HG03460 (cell line): ENCODE measurements around the gene WDR82.
A peak's percentile ranks its signal among the peaks of the same experiment; 100 is the strongest.

Experiments
- ATAC-seq: cut with Tn5 transposase; IDR thresholded peaks from one replicate; pipeline ENCODE4 v1.9.1; 2021; ENCODE audit not compliant: unreplicated experiment

WDR82 gene

GRCh38 chr3:52259448-52259847, 19.0 kb downstream of the WDR82 start:
- ATAC-seq: no peak

- ATAC-seq: no peak
Observed at GRCh38 chr3:52259035-52259434, 19.4 kb downstream of the WDR82 start.

GRCh38 chr3:52257911-52258310, 20.5 kb downstream of the WDR82 start:
- ATAC-seq: no peak

- ATAC-seq: no peak
Observed at GRCh38 chr3:52256622-52257021, 21.8 kb downstream of the WDR82 start.

- no peak for ATAC-seq
Observed at GRCh38 chr3:52256159-52256558, 22.3 kb downstream of the WDR82 start.

- no peak for ATAC-seq
Observed at GRCh38 chr3:52254608-52255007, 23.8 kb downstream of the WDR82 start.

GRCh38 chr3:52253314-52254304, 24.8 kb downstream of the WDR82 start:
- peak; percentile 92 for ATAC-seq

GRCh38 chr3:52250122-52250521, 28.3 kb downstream of the WDR82 start:
- ATAC-seq: no peak

GRCh38 chr3:52249683-52250082, 28.8 kb downstream of the WDR82 start:
- no peak for ATAC-seq

GRCh38 chr3:52248816-52249547, 29.5 kb downstream of the WDR82 start:
- no peak for ATAC-seq

- no peak for ATAC-seq
Observed at GRCh38 chr3:52248165-52248541, 30.3 kb downstream of the WDR82 start.

GRCh38 chr3:52247409-52248164, 30.9 kb downstream of the WDR82 start:
- ATAC-seq: no peak

- no peak for ATAC-seq
Observed at GRCh38 chr3:52246728-52247408, 31.6 kb downstream of the WDR82 start.

- ATAC-seq: no peak
Observed at GRCh38 chr3:52246264-52246620, 32.2 kb downstream of the WDR82 start.

- ATAC-seq: no peak
Observed at GRCh38 chr3:52245322-52246263, 32.9 kb downstream of the WDR82 start, which contains the start of gene PPM1M. Gene PPM1M (plus strand): TSS chr3:52245759. CDS start chr3:52245825, 66 bp downstream.

- ATAC-seq: peak; percentile 30
Observed at GRCh38 chr3:52243791-52244628, 34.4 kb downstream of the WDR82 start.

GRCh38 chr3:52242039-52242438, 36.4 kb downstream of the WDR82 start:
- ATAC-seq: no peak

GRCh38 chr3:52240886-52241370, 37.5 kb downstream of the WDR82 start:
- ATAC-seq: no peak
